Measurements from ENCODE around the gene RABGAP1L.

DNA sequence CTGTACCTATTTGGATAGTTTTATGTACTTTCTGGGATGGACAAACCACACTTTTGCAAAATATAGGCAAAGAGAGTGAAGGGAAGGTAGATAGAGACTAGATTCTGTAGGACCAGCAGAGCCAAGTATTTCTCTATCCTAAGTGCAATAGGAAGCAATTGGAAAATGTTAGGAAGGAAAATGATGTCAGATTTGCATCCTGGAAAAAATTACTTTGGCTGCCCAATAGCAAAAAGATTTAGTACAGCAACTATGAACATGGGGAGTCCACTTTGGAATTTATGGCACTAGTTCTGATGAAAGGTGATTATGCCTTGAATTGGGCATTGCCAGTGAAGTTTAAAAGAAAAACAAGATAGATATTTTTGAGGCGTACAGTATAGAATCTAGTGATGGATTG, 789.7 kb downstream of the RABGAP1L start:
- TF ChIP-seq, protein P1, sequence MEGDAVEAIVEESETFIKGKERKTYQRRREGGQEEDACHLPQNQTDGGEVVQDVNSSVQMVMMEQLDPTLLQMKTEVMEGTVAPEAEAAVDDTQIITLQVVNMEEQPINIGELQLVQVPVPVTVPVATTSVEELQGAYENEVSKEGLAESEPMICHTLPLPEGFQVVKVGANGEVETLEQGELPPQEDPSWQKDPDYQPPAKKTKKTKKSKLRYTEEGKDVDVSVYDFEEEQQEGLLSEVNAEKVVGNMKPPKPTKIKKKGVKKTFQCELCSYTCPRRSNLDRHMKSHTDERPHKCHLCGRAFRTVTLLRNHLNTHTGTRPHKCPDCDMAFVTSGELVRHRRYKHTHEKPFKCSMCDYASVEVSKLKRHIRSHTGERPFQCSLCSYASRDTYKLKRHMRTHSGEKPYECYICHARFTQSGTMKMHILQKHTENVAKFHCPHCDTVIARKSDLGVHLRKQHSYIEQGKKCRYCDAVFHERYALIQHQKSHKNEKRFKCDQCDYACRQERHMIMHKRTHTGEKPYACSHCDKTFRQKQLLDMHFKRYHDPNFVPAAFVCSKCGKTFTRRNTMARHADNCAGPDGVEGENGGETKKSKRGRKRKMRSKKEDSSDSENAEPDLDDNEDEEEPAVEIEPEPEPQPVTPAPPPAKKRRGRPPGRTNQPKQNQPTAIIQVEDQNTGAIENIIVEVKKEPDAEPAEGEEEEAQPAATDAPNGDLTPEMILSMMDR (optimal IDR thresholded peaks at IDR 0.05 in 1 of 3, IDR thresholded peaks at IDR 0.05 in 1 of 3, conservative IDR thresholded peaks at IDR 0.05 in 1 of 3; ENCODE audit: extremely low read depth in 1 of 3, insufficient read depth in 2 of 3, low read length in 3 of 3), result no peak
- no peak for TF ChIP-seq EZH2 (IDR thresholded peaks at IDR 0.05; ENCODE audit: low read length)

All from keratinocyte (primary cell).